Natural killer cell (primary cell): ENCODE data around the gene SRSF2. TPM values are rescaled to one million over a fixed set of nuclear protein-coding genes. Genes with fewer than 3 reads are reported as not detected.
A peak's percentile ranks its signal among the peaks of the same experiment; 100 is the strongest.
"Not testable (repeated sequence)": the region's sequence is repeated elsewhere in the genome, so short reads cannot be mapped to it uniquely, and the experiment has no call there.

Source experiments
- ATAC-seq, 3 donors: fragments of 150-1000 bp in 2 of 3; fragments of 200-7000 bp in 1 of 3; cut with Tn5 transposase; 1 replicate in 1 of 3; 2 replicates in 2 of 3; pipeline ENCODE4 v1.10.0; 2021; ENCODE audit warnings: mild to moderate bottlenecking in 2 of 3, moderate library complexity in 2 of 3
- DNase-seq, 2 donors: peaks; one replicate each; pipeline versions ENCODE4 v3.0.0 to v3.0.0-alpha.2; 2013 to 2021; ENCODE audit warnings: mixed read lengths in 1 of 2
- H3K27ac ChIP-seq: one replicate; pipeline ENCODE4 v1.5.1; 2013; ENCODE audit warnings: mild to moderate bottlenecking, low read length
- H3K27me3 ChIP-seq: one replicate; pipeline ENCODE4 v1.6.1; 2013; ENCODE audit warnings: low read length; ENCODE audit not compliant: control insufficient read depth, insufficient read depth
- H3K36me3 ChIP-seq: one replicate; pipeline ENCODE4 v1.6.1; 2013; ENCODE audit warnings: low read length; ENCODE audit not compliant: control insufficient read depth, insufficient read depth
- H3K4me1 ChIP-seq: one replicate; pipeline ENCODE4 v1.6.1; 2013; ENCODE audit warnings: low read length; ENCODE audit not compliant: control insufficient read depth, insufficient read depth
- H3K4me3 ChIP-seq: one replicate; pipeline ENCODE4 v1.5.1; 2013; ENCODE audit warnings: low read length
- H3K9me3 ChIP-seq: one replicate; pipeline ENCODE4 v1.6.1; 2013; ENCODE audit warnings: low read length; ENCODE audit not compliant: control insufficient read depth, insufficient read depth
- H3K27ac Mint-ChIP-seq, 2 donors: one replicate each; pipeline ENCODE4 v1.8.0; 2022; ENCODE audit warnings: mild to moderate bottlenecking in 2 of 2, mixed read lengths in 2 of 2, moderate library complexity in 1 of 2
- H3K27me3 Mint-ChIP-seq, 2 donors: one replicate each; pipeline ENCODE4 v1.8.0; 2022; ENCODE audit warnings: low read depth in 2 of 2, mixed read lengths in 2 of 2
- H3K36me3 Mint-ChIP-seq: one replicate; pipeline ENCODE4 v1.8.0; 2022; ENCODE audit warnings: mixed read lengths
- H3K4me1 Mint-ChIP-seq, 2 donors: one replicate each; pipeline ENCODE4 v1.8.0; 2022; ENCODE audit warnings: mixed read lengths in 2 of 2
- H3K4me3 Mint-ChIP-seq: one replicate; pipeline ENCODE4 v1.8.0; 2022; ENCODE audit warnings: mild to moderate bottlenecking, moderate library complexity, mixed read lengths
- H3K9me3 Mint-ChIP-seq, 2 donors: one replicate each; pipeline ENCODE4 v1.8.0; 2022; ENCODE audit warnings: mixed read lengths in 2 of 2
- WGBS: methylation state at CpG from one replicate; pipeline ENCODE4 v1.1.7; 2013; ENCODE audit warnings: missing lambda C conversion rate; ENCODE audit not compliant: insufficient coverage; 5-methylcytosine and 5-hydroxymethylcytosine counted together
- intact Hi-C: fragments of 100-400 bp; cut with micrococcal nuclease; formaldehyde crosslinking; loops from one replicate; pipeline ENCODE4 v1.14.2; 2022
- total RNA-seq, 4 donors: library from RNA; stranded (reverse); fragments of 120-200 nt in 1 of 4; gene quantifications; one replicate each; pipeline versions ENCODE4 v1.2.3 to v1.2.4, GENCODE V29; 2013 to 2022
- TF ChIP-seq, protein P1 (sequence below): fragments of 200-600 bp; IDR thresholded peaks from one replicate; pipeline ENCODE4 v1.8.0; 2022; ENCODE audit warnings: antibody characterized with exemption

The SRSF2 gene
- total RNA-seq, 3 donors from 2014 or later (not counting 1 experiment from before 2014, with no cell fraction given): 402 to 548 (median 503) TPM

DNA sequence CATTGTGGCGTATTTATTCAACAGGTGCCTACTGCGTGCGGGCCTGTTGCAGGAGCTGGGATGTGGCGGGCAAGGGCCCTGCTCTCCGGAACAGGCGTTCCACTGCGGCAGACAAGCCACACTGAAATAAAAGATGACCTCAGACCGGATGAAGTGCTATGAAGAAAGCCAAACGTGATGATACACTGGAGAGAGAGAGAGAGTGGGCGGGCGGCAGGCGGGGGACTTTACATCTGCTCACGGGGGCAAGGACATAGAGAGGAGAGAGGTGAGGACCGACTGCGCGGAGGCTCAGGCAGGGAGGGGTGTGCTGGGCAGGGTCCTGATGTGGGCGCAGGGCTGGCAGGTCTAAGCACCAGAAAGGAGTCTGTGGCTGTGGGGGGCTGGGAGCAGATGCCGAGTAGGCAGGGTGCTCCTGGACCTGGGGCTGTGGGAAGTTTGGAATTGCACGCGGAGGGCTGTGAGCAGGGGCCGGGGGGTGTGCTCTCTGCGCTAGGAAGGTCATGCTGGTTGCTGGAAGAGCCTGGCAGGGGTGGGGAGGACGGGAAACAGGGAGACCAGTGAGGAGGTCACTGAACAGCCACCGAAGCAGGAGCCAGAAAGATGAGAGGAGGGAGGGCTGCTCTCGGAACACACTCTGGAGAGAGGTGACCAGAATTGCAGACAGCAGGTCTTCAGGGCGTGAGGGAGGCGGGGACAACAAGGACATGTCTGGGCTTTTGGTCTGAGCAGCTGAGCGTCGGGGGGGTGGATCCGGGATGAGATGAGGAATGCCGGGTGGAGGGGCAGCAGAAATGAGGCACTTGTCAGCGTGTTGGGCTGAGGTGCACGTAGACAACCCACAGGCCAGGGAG, 36.3 kb downstream of the SRSF2 start:
- intact Hi-C loops: no loop called here
- H3K4me3 Mint-ChIP-seq: no peak overlapping the region
- H3K36me3 Mint-ChIP-seq: no peaks in the 10 kb centered on the region
- Histone ChIP-seq H3K4me1 (peaks cover 25% of the 10 kb centered on the region), H3K36me3 (no peaks in the 10 kb centered on the region), H3K4me3 (no peak overlapping the region), H3K9me3 (no peaks in the 10 kb centered on the region), H3K27me3 (no peaks in the 10 kb centered on the region), H3K27ac (peak overlapping the region; percentile 65)
- H3K4me1 Mint-ChIP-seq: peaks cover 0 to 39% of the 10 kb centered on the region in 2 donors
- TF ChIP-seq, protein P1, sequence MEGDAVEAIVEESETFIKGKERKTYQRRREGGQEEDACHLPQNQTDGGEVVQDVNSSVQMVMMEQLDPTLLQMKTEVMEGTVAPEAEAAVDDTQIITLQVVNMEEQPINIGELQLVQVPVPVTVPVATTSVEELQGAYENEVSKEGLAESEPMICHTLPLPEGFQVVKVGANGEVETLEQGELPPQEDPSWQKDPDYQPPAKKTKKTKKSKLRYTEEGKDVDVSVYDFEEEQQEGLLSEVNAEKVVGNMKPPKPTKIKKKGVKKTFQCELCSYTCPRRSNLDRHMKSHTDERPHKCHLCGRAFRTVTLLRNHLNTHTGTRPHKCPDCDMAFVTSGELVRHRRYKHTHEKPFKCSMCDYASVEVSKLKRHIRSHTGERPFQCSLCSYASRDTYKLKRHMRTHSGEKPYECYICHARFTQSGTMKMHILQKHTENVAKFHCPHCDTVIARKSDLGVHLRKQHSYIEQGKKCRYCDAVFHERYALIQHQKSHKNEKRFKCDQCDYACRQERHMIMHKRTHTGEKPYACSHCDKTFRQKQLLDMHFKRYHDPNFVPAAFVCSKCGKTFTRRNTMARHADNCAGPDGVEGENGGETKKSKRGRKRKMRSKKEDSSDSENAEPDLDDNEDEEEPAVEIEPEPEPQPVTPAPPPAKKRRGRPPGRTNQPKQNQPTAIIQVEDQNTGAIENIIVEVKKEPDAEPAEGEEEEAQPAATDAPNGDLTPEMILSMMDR: no peak
- ATAC-seq (peak; percentile 64 to 80 (median 67)), DNase-seq (peak in 1 of 2 donors; percentile 56)
- H3K27me3 Mint-ChIP-seq: no peaks in the 10 kb centered on the region
- peak overlapping the region in 1 of 2 donors; percentile 79 for H3K27ac Mint-ChIP-seq
- H3K9me3 Mint-ChIP-seq: no peaks in the 10 kb centered on the region
- 89% methylated on average over 33 of the region's 33 CpGs for WGBS

DNA sequence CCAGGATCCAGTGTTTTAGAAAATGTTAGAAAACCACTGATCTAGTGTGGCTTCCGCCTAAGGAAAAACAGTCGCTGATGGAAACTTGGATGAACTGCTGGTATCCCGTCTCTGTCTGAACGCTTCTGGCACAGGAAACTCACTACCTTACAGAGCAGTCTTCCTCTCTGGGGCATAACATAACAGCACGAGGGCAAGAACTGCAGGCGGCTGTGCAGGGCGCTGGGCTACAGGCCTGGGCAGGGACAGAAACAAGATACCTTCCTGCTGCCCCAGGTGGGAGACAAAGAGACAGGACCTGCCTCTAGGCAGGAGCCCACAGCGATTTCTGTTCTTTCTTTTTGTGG, 36.9 kb downstream of the SRSF2 start:
- DNase-seq (no peak), ATAC-seq (peak; percentile 28 to 32 (median 31))
- Mint-ChIP-seq H3K4me3 (no peak overlapping the region), H3K27me3 (no peaks in the 10 kb centered on the region), H3K4me1 (peaks cover 0 to 45% of the 10 kb centered on the region in 2 donors), H3K27ac (peak overlapping the region in 1 of 2 donors; percentile 79), H3K9me3 (no peaks in the 10 kb centered on the region), H3K36me3 (no peaks in the 10 kb centered on the region)
- WGBS: 87% methylated on average over 8 of the region's 8 CpGs
- intact Hi-C loops: no loop called here
- TF ChIP-seq, protein P1: no peak
- Histone ChIP-seq H3K36me3 (no peaks in the 10 kb centered on the region), H3K27me3 (no peaks in the 10 kb centered on the region), H3K9me3 (no peaks in the 10 kb centered on the region), H3K4me1 (peaks cover 25% of the 10 kb centered on the region), H3K4me3 (no peak overlapping the region), H3K27ac (peak overlapping the region; percentile 65)

DNA sequence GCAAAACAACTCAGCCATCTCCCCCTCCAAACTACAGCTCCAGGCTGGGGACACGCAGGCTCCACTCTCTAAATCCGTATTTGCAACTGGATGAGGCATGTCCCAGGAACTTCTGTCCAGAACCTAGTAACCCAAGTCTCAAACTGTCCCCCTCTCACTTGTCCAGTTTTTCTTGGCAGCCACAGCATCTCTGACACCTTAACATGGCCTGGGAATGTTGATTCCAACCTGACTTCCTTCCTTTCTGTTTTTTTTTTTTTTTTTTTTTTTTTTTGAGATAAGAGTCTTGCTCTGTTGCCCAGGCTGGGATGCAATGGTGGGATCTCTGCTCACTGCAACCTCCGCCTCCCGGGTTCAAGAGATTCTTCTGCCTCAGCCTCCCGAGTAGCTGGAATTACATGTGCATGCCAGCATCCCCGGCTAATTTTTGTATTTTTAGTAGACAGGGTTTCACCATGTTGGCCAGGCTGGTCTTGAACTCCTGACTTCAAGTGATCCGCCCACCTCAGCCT, 38.6 kb downstream of the SRSF2 start:
- peaks cover 25% of the 10 kb centered on the region for H3K4me1 ChIP-seq

GRCh38 chr17:76697702-76698465, 39.2 kb downstream of the SRSF2 start:
- H3K36me3 Mint-ChIP-seq: no peaks in the 10 kb centered on the region
- DNase-seq: no peak

More for the DNA sequence above, 38.6 kb downstream of the SRSF2 start:
- H3K27ac ChIP-seq, H3K27me3 Mint-ChIP-seq, H3K9me3 ChIP-seq, H3K36me3 Mint-ChIP-seq, H3K9me3 Mint-ChIP-seq, H3K4me3 ChIP-seq, DNase-seq, ATAC-seq, H3K4me3 Mint-ChIP-seq, H3K36me3 ChIP-seq, H3K27ac Mint-ChIP-seq, H3K27me3 ChIP-seq, intact Hi-C loops: not testable (repeated sequence)
- H3K4me1 Mint-ChIP-seq: peaks cover 0 to 45% of the 10 kb centered on the region in 2 donors
- WGBS: 95% methylated on average over 7 of the region's 7 CpGs

More at GRCh38 chr17:76697702-76698465, 39.2 kb downstream of the SRSF2 start:
- TF ChIP-seq, protein P1: no peak
- no peak for ATAC-seq
- Histone ChIP-seq H3K9me3 (no peaks in the 10 kb centered on the region), H3K27me3 (no peaks in the 10 kb centered on the region), H3K36me3 (no peaks in the 10 kb centered on the region), H3K27ac (no peak overlapping the region), H3K4me3 (no peak overlapping the region), H3K4me1 (peaks cover 25% of the 10 kb centered on the region)
- H3K27me3 Mint-ChIP-seq: no peaks in the 10 kb centered on the region
- 91% methylated on average over 17 of the region's 17 CpGs for WGBS
- H3K4me1 Mint-ChIP-seq: peaks cover 0 to 45% of the 10 kb centered on the region in 2 donors
- H3K4me3 Mint-ChIP-seq: no peak overlapping the region
- intact Hi-C loops: no loop called here
- no peak overlapping the region for H3K27ac Mint-ChIP-seq
- no peaks in the 10 kb centered on the region for H3K9me3 Mint-ChIP-seq
